GM19455 (cell line): ENCODE results near the gene GAS2L2.
"Not testable (repeated sequence)": the region's sequence is repeated elsewhere in the genome, so short reads cannot be mapped to it uniquely, and the experiment has no call there.

Experiments
- ATAC-seq: cut with Tn5 transposase; IDR thresholded peaks from one replicate; pipeline ENCODE4 v1.9.1; 2021; ENCODE audit not compliant: unreplicated experiment

GAS2L2 gene

GRCh38 chr17:35730400-35731005 lies 22.5 kb downstream of the GAS2L2 start:
- ATAC-seq = no peak

GRCh38 chr17:35729405-35729833 lies 23.6 kb downstream of the GAS2L2 start:
- no peak for ATAC-seq

- ATAC-seq = no peak
Observed at GRCh38 chr17:35728551-35728950, 24.5 kb downstream of the GAS2L2 start.

GRCh38 chr17:35727635-35728034 lies 25.4 kb downstream of the GAS2L2 start:
- ATAC-seq = no peak

DNA sequence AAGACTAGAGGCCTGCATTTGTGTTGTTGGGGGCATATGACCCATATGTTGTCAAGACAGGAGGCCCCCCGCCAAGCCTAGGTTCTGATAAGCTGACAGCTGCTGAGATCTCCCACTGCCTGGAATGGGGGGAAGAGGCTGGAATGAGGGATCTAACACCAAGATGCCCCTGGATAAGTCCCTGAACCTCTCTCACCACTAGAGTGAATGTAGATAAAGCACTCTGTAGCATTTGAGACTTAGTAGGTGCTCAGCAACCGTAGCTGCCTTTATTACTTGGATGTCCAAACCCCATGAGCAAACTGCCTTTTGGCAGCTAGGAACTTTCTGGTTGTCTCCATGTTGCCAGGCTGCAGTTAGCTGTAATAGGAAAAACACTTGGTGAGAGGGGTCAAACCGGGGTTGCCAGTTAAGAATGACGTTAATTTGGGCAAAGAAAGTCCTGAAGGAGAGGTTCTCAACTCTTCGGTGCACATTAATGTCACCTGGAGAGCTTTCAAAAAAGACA lies 26.0 kb downstream of the GAS2L2 start:
- no peak for ATAC-seq

DNA sequence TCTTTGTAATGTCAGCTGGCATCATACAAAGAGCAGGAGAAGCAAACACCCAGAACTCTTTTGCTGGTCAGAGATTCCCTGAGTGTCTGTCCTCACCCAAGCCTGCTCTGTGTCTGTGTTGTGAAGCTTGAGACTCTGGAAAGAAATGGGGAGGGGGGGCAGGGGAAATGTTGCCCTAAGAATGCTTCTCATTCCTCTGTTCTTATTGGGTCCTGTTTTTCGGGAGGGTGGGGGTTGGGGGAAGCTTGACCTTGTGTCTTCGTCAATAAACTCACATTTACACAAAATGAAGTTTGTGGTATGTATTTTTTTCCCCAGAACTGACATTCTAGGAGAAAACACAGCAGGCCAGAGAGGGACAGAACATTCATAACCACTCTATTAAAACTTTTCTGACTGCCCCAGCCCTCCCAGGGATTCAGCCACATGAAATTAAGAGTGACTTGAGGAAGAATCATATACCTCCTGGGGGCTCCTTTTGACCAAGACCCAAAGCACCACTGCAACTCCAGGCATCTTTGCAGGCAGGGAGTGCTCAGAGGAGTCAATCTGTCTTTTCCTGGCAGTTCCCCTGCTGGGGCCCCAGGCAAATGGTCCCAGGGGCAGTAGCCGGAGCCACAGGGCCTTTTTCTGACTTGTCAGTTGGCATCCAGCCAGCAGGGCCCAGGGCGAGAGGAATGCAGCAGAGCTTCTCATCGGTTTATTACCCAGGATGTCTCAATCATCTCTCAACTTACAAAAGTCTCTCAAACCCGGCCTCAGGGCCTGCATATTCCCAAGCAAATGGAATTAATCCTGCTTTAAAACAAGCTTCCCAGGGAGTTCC lies 26.7 kb downstream of the GAS2L2 start:
- no peak for ATAC-seq

- ATAC-seq = no peak
Observed at GRCh38 chr17:35725802-35726126, 27.3 kb downstream of the GAS2L2 start.

GRCh38 chr17:35725058-35725457 lies 28.0 kb downstream of the GAS2L2 start:
- no peak for ATAC-seq

- no peak for ATAC-seq
Observed at GRCh38 chr17:35723735-35724134, 29.3 kb downstream of the GAS2L2 start.

DNA sequence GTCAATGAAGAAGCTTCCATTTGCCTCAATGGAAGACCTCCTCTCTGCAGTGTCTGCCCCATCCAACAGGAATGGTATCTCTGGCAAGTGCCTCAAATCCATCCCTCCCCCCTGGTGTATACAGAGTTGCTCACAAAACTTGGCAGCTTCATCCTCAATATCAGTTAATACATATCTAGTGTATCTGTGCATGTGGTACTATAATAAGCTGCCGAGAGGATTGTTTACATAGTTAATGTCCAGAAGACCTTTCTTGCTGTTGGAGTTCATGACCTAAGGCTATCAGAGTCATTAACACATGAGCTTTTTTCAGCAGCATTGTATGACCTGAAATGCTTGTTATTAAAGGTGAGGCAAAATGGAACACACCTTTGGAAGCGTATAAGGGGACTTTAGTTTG lies 35.6 kb downstream of the GAS2L2 start:
- no peak for ATAC-seq

DNA sequence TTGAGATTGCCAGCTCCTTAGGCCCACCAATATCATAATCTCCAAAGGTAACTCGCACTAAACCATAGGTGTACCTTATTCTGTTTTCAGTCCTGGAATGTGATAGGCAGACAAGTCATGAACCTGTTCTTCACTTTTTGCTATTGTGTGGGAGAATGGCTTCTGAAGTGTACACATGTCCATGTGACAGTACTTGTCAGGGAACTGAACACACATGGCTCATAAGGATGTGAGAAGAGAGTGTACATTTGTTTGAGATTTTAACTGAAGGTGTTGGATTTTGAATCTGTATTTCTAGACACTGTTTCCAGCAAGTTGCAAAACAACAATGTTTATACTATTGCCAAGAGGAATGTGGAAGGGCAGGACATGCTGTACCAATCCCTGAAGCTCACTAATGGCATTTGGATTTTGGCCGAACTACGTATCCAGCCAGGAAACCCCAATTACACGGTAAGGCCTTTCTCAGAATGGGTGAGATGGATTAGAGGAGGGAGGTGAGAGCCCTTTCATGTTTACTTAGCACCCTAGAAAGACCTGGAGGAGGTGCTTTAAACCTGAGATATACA lies 36.1 kb downstream of the GAS2L2 start:
- no peak for ATAC-seq

GRCh38 chr17:35716173-35716572 lies 36.9 kb downstream of the GAS2L2 start:
- no peak for ATAC-seq

DNA sequence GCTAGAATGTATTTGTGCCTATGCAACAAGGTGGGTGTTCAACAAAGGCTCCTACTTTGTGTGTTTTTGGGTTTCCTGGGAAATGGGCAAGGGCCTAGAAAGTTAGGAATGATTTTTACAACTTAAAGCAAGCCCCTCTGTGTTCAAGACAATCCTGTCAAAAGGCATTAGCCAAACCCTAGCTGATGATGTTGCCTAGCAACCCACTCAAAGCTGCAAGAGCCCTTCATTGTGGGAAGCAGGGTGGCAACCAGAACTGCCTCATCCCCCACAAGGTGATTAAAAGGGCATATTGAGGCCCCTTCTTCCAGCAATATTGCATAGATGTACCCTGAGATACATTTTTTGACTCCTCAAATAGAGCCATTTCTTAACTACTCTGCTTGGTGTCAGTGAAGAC lies 37.6 kb downstream of the GAS2L2 start:
- ATAC-seq = no peak

DNA sequence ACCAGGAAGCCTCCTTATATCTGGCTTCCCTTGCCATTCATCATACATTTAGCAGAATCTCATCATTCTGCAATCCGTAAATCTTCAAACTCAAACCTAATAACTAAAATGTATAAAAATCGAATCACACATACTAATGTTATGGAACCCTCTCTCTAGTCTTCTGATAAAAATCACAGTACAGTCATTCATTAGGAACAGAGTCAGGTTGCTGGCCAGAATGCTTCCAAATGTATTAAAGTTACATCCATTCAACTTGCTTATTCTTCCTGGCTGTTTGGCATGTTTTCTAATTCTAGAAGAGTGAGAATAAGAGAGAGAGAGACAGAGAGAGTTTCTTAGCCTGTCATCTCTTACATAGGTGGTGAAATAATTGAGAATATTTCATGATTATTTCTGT lies 38.1 kb downstream of the GAS2L2 start:
- ATAC-seq = no peak

GRCh38 chr17:35713069-35713728 lies 39.8 kb downstream of the GAS2L2 start:
- no peak for ATAC-seq

- ATAC-seq = no peak
Observed at GRCh38 chr17:35710950-35711349, 42.1 kb downstream of the GAS2L2 start.

GRCh38 chr17:35709874-35710273 lies 43.2 kb downstream of the GAS2L2 start:
- ATAC-seq = no peak

- ATAC-seq = no peak
Observed at GRCh38 chr17:35708951-35709350, 44.1 kb downstream of the GAS2L2 start.

- no peak for ATAC-seq
Observed at GRCh38 chr17:35708149-35708548, 44.9 kb downstream of the GAS2L2 start.

GRCh38 chr17:35705705-35706104 lies 47.3 kb downstream of the GAS2L2 start:
- no peak for ATAC-seq

DNA sequence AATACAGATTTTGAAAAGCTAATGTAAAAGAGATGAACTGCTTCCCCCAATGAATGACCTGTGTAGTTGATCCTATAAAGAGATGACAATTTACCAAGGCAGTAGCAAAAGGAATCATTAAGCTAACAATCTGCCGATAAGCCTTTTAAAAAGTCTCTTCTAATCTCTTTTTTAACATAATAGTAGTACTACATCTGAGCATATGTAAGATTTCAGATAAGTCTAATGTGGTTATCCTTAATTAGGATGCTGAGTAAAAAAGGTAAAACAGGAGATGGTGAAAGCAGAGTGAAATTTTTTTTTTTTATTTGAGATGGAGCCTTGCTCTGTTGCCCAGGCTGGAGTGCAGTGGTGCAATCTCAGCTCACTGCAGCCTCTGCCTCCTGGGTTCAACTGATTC lies 47.8 kb downstream of the GAS2L2 start:
- ATAC-seq = no peak

DNA sequence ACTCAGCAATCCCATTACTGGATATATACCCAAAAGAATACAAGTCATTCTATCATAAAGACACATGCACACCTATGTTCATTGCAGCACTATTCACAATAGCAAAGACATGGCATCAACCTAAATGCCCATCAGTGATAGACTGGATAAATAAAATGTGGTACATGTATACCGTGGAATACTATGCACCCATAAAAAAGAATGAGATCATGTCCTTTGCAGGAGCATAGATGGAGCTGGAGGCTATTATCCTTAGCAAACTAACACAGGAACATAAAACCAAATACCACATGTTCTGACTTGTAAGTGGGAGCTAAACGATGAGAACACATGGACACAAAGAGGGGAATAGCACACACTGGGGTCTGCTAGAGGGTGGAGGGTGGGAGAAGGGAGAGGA lies 49.7 kb downstream of the GAS2L2 start:
- ATAC-seq = not testable (repeated sequence)
